Astrocyte (in vitro differentiated cells and primary cell): ENCODE results near the gene CACNA1C. TPM values are rescaled to one million over a fixed set of nuclear protein-coding genes. Genes with fewer than 3 reads are reported as not detected.
A peak's percentile ranks its signal among the peaks of the same experiment; 100 is the strongest.

Experiments
- DNase-seq: peaks from one replicate; pipeline ENCODE4 v3.0.0-alpha.2; 2010; ENCODE audit warnings: low read depth
- FAIRE-seq: peaks from 2 replicates; lab custom pipeline; 2011; peaks lifted over from hg19 to GRCh38; lab: Jason Lieb, UNC
- H2AFZ ChIP-seq: 2 replicates; pipeline ENCODE4 v1.6.0; 2012; ENCODE audit warnings: low read depth, low read length, inconsistent platforms
- H3K27ac ChIP-seq: 2 replicates; pipeline ENCODE4 v1.5.1; 2011; ENCODE audit warnings: low read depth, low read length, inconsistent platforms
- H3K27me3 ChIP-seq: 2 replicates; pipeline ENCODE4 v1.6.0; 2011; ENCODE audit warnings: low read length, inconsistent platforms; ENCODE audit not compliant: insufficient read depth
- H3K36me3 ChIP-seq: 2 replicates; pipeline ENCODE4 v1.5.1; 2011; ENCODE audit warnings: low read length, inconsistent platforms; ENCODE audit not compliant: insufficient read depth
- H3K4me1 ChIP-seq: 2 replicates; pipeline ENCODE4 v1.5.1; 2011; ENCODE audit warnings: low read length, inconsistent platforms; ENCODE audit not compliant: insufficient read depth
- H3K4me2 ChIP-seq: 2 replicates; pipeline ENCODE4 v1.6.0; 2012; ENCODE audit warnings: low read length, inconsistent platforms
- H3K4me3 ChIP-seq: 2 replicates; pipeline ENCODE4 v1.5.1; 2011; ENCODE audit warnings: low read depth, mild to moderate bottlenecking, low read length, inconsistent platforms; ENCODE audit not compliant: insufficient read depth
- H3K79me2 ChIP-seq: 2 replicates; pipeline ENCODE4 v1.6.0; 2012; ENCODE audit warnings: mild to moderate bottlenecking, low read length, inconsistent platforms; ENCODE audit not compliant: insufficient read depth
- H3K9ac ChIP-seq: 2 replicates; pipeline ENCODE4 v1.6.0; 2012; ENCODE audit warnings: mild to moderate bottlenecking, low read length, inconsistent platforms
- H3K9me3 ChIP-seq: 2 replicates; pipeline ENCODE4 v1.5.1; 2012; ENCODE audit warnings: low read depth, mild to moderate bottlenecking, low read length, inconsistent platforms; ENCODE audit not compliant: insufficient read depth
- H4K20me1 ChIP-seq: 2 replicates; pipeline ENCODE4 v1.6.0; 2012; ENCODE audit warnings: low read length, inconsistent platforms; ENCODE audit not compliant: insufficient read depth
- H3K27ac Mint-ChIP-seq: one replicate; pipeline ENCODE4 v1.8.0; 2021; ENCODE audit warnings: mild to moderate bottlenecking, mixed read lengths; ENCODE audit not compliant: unreplicated experiment
- H3K27me3 Mint-ChIP-seq: one replicate; pipeline ENCODE4 v1.8.0; 2021; ENCODE audit warnings: low read depth, mixed read lengths; ENCODE audit not compliant: unreplicated experiment
- H3K36me3 Mint-ChIP-seq: one replicate; pipeline ENCODE4 v1.8.0; 2021; ENCODE audit warnings: low read depth, mixed read lengths; ENCODE audit not compliant: unreplicated experiment
- H3K4me1 Mint-ChIP-seq: one replicate; pipeline ENCODE4 v1.8.0; 2021; ENCODE audit warnings: low read depth, mixed read lengths; ENCODE audit not compliant: unreplicated experiment
- H3K4me3 Mint-ChIP-seq: one replicate; pipeline ENCODE4 v1.8.0; 2021; ENCODE audit warnings: mild to moderate bottlenecking, moderate library complexity, mixed read lengths; ENCODE audit not compliant: unreplicated experiment
- H3K9me3 Mint-ChIP-seq: one replicate; pipeline ENCODE4 v1.8.0; 2021; ENCODE audit warnings: mild to moderate bottlenecking, mixed read lengths; ENCODE audit not compliant: unreplicated experiment
- CTCF ChIP-seq: IDR thresholded peaks from 2 replicates; pipeline ENCODE4 v1.5.1; 2011; ENCODE audit warnings: low read depth, mild to moderate bottlenecking, inconsistent platforms, low read length, moderate library complexity; ENCODE audit not compliant: insufficient read depth
- EZH2 ChIP-seq: IDR thresholded peaks from 2 replicates; pipeline ENCODE4 v1.6.1; 2012; ENCODE audit warnings: mild to moderate bottlenecking, low read length, inconsistent platforms; ENCODE audit not compliant: insufficient read depth
- total RNA-seq: library from RNA; stranded (reverse); gene quantifications from 2 replicates; pipeline ENCODE4 v1.2.1, GENCODE V29; 2021

The CACNA1C gene
- total RNA-seq, 1 donor from 2014 or later = 2.1 TPM

GRCh38 chr12:2270846-2271245 lies 218.1 kb downstream of the CACNA1C start:
- no peaks in the 10 kb centered on the region for H3K36me3 Mint-ChIP-seq
- Histone ChIP-seq H3K9me3 (no peaks in the 10 kb centered on the region), H3K27me3 (no peaks in the 10 kb centered on the region), H3K27ac (no peak overlapping the region), H3K36me3 (no peaks in the 10 kb centered on the region), H3K4me2 (no peak overlapping the region), H3K4me1 (peaks cover 37% of the 10 kb centered on the region), H3K79me2 (no peaks in the 10 kb centered on the region), H3K4me3 (no peak overlapping the region), H4K20me1 (no peaks in the 10 kb centered on the region), H2AFZ (no peak overlapping the region), H3K9ac (no peak overlapping the region)
- H3K9me3 Mint-ChIP-seq = peaks cover 7% of the 10 kb centered on the region
- no peak for DNase-seq
- TF ChIP-seq EZH2 (no peak), CTCF (no peak)
- peaks cover 28% of the 10 kb centered on the region for H3K4me1 Mint-ChIP-seq
- H3K27me3 Mint-ChIP-seq = peaks cover 31% of the 10 kb centered on the region
- H3K27ac Mint-ChIP-seq = no peak overlapping the region
- no peak for FAIRE-seq
- H3K4me3 Mint-ChIP-seq = no peak overlapping the region

- Histone ChIP-seq H3K79me2 (no peaks in the 10 kb centered on the region), H3K4me1 (peaks cover 25% of the 10 kb centered on the region), H3K4me3 (no peak overlapping the region), H3K9me3 (no peaks in the 10 kb centered on the region), H3K4me2 (no peak overlapping the region), H3K36me3 (no peaks in the 10 kb centered on the region), H4K20me1 (no peaks in the 10 kb centered on the region), H3K27me3 (no peaks in the 10 kb centered on the region), H2AFZ (no peak overlapping the region), H3K9ac (no peak overlapping the region), H3K27ac (no peak overlapping the region)
- DNase-seq = no peak
- peaks cover 7% of the 10 kb centered on the region for H3K9me3 Mint-ChIP-seq
- TF ChIP-seq CTCF (no peak), EZH2 (no peak)
- FAIRE-seq = no peak
- H3K4me3 Mint-ChIP-seq = no peak overlapping the region
- no peaks in the 10 kb centered on the region for H3K36me3 Mint-ChIP-seq
- H3K4me1 Mint-ChIP-seq = peaks cover 22% of the 10 kb centered on the region
- H3K27ac Mint-ChIP-seq = no peak overlapping the region
- H3K27me3 Mint-ChIP-seq = peaks cover 31% of the 10 kb centered on the region
Observed at GRCh38 chr12:2271961-2272360, 219.2 kb downstream of the CACNA1C start.

DNA sequence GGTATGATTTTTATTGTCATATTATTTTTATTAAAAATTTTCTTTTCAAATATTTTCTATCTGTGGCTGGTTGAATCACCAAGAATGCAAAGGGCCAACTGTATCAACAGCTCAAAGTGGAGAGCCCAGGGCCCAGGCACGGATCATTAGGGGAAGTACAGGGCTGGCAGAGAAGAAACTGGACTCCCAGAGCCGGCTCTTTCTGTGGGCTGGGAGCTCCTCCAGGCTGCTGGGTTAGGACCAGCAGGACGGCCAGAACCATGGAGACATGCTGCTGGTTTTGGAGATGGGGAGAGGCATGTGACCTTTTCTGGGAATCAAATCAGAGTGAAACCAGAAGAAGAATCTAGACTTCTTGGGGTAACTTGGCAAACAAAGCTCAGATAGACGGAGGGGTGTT lies 220.5 kb downstream of the CACNA1C start:
- no peaks in the 10 kb centered on the region for H3K79me2 ChIP-seq
- TF ChIP-seq EZH2 (no peak), CTCF (peak; percentile 12)
- peaks cover 31% of the 10 kb centered on the region for H3K27me3 Mint-ChIP-seq
- H2AFZ ChIP-seq = no peak overlapping the region
- H3K9me3 Mint-ChIP-seq = peaks cover 7% of the 10 kb centered on the region
- H3K27ac ChIP-seq = no peak overlapping the region
- H4K20me1 ChIP-seq = no peaks in the 10 kb centered on the region
- FAIRE-seq (no peak), DNase-seq (peak; percentile 58)
- H3K4me3 ChIP-seq = no peak overlapping the region
- H3K4me1 Mint-ChIP-seq = peaks cover 11% of the 10 kb centered on the region
- H3K9me3 ChIP-seq = no peaks in the 10 kb centered on the region
- no peak overlapping the region for H3K27ac Mint-ChIP-seq
- no peaks in the 10 kb centered on the region for H3K36me3 ChIP-seq
- no peak overlapping the region for H3K4me3 Mint-ChIP-seq
- H3K27me3 ChIP-seq = no peaks in the 10 kb centered on the region
- H3K9ac ChIP-seq = no peak overlapping the region
- H3K4me2 ChIP-seq = no peak overlapping the region
- peaks cover 12% of the 10 kb centered on the region for H3K4me1 ChIP-seq
- no peaks in the 10 kb centered on the region for H3K36me3 Mint-ChIP-seq
